H7 (cell line): ENCODE measurements around the gene ALKBH3. TPM values are rescaled to one million over a fixed set of nuclear protein-coding genes. Genes with fewer than 3 reads are reported as not detected.

Source experiments
- DNase-seq: peaks from one replicate; pipeline ENCODE4 v3.0.0; 2012
- H3K27me3 ChIP-seq: 2 replicates; pipeline ENCODE4 v1.6.0; 2011; ENCODE audit warnings: mild to moderate bottlenecking, low read length; ENCODE audit not compliant: control insufficient read depth, insufficient read depth
- H3K36me3 ChIP-seq: replicated peaks from 2 replicates; pipeline ENCODE4 v1.5.1; 2011; ENCODE audit warnings: low read length; ENCODE audit not compliant: control insufficient read depth, insufficient read depth
- H3K4me3 ChIP-seq: 2 replicates; pipeline ENCODE4 v1.5.1; 2011; ENCODE audit warnings: low read depth, mild to moderate bottlenecking, control low read depth, low read length, moderate library complexity; ENCODE audit not compliant: insufficient read depth
- total RNA-seq: library from RNA; depleted of rRNA; stranded (reverse); fragments of >200 nt; shearing (Covaris generic); gene quantifications from 2 replicates; pipeline ENCODE4 v1.2.3, GENCODE V29; 2014; rRNA removed

The ALKBH3 gene
- total RNA-seq, 1 experiment from 2014 or later = 15.7 TPM

DNA sequence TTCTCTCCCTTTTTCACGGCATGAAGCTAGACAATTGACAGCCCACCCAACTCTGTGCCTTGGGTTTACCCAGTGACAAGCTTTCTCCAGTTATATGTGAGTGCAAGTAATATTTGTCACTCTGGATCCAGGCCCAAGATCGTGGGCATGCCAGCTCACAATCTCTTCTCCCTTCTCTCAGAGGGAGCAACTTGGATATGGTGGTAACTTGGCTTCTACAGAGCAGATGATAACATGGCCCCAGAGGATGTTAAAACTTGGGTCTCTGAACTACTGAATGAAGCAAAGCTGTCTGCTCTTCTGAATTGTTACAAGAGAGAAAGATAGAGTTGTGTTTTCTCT is 82.6 kb downstream of the ALKBH3 start:
- H3K4me3 ChIP-seq = no peak overlapping the region
- H3K27me3 ChIP-seq = no peaks in the 10 kb centered on the region
- DNase-seq = no peak
- H3K36me3 ChIP-seq = no peaks in the 10 kb centered on the region

DNA sequence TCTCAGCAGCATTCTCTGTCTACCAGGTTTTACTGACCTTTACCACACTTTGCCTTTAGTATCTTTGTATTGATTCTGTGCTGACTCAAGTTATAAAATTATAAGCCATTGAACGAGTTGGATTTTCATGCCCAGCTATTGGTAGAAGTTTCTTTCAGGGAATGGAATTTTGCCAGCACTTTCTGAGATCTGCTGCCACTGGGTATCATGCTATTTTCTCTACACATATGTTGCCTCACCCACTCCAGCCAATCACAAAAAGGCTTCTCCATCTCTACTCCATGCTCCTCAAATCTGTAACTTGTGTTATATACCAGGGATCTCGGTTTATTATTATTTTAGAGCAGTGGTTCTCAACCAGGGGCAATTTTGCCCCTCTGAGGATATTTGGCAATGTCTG is 87.0 kb downstream of the ALKBH3 start:
- Histone ChIP-seq H3K4me3 (no peak overlapping the region), H3K27me3 (no peaks in the 10 kb centered on the region), H3K36me3 (no peaks in the 10 kb centered on the region)
- no peak for DNase-seq

DNA sequence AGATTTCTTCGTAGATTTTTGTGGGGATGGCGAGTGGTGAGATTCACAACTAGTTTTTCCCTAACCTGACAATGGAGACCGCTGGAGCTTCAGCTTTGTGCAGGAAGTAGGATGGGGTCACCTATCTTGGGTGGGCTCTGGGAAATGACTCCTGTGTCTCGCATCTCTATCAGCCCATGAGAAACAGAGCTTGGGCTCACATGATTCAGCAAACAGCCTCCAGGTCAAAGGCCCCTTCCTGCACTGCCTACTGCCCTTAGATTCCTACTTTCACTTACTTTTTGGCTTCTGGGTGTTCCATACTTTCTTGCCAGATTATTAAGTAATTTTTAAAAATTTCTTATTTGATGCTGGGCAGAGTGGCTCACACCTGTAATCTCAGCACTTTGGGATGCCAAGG is 88.1 kb downstream of the ALKBH3 start:
- Histone ChIP-seq H3K4me3 (no peak overlapping the region), H3K27me3 (no peaks in the 10 kb centered on the region), H3K36me3 (no peaks in the 10 kb centered on the region)
- DNase-seq = no peak

DNA sequence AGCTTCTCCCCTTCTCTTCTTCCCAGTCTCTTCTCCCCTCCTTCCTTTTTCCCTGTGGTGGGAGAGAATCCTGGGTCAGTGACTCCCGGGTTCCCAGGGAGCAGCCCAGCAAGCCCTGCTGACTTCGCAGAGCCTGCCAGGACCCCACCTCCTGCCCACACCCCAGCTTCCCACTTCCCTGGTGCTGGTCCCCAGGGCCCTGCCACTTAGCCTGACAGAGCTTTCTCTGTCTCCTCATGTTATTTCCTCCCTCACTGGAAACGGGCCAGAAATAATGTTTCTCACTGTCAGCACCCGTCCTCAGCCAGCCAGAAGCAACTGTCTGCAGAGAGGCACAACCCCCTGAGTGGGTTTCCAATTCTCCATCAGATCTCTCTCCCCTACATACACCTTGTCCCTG is 88.9 kb downstream of the ALKBH3 start:
- H3K27me3 ChIP-seq = no peaks in the 10 kb centered on the region
- H3K36me3 ChIP-seq = no peaks in the 10 kb centered on the region
- no peak overlapping the region for H3K4me3 ChIP-seq
- DNase-seq = no peak

Other genes starting within 250 kb of the ALKBH3 start
- 72.1 and 87.6 TPM in 2 replicates for gene HSD17B12, start 200.1 kb upstream of the ALKBH3 start, total RNA-seq
- 2.9 and 4.1 TPM in 2 replicates for gene C11orf96, start 61.8 kb downstream of the ALKBH3 start, total RNA-seq
- not detected in 2 replicates for gene ACCSL, start 167.2 kb downstream of the ALKBH3 start, total RNA-seq
- gene ACCS, start 185.4 kb downstream of the ALKBH3 start, total RNA-seq = 13.9 and 17.3 TPM in 2 replicates
- 52.0 and 52.4 TPM in 2 replicates for gene EXT2, start 214.8 kb downstream of the ALKBH3 start, total RNA-seq